CD14-positive monocyte (primary cell): ENCODE measurements around the gene DNMBP. TPM values are rescaled to one million over a fixed set of nuclear protein-coding genes. Genes with fewer than 3 reads are reported as not detected.
A peak's percentile ranks its signal among the peaks of the same experiment; 100 is the strongest.

Source experiments
- DNase-seq, 3 donors: peaks; one replicate each; pipeline ENCODE4 v3.0.0-alpha.2; 2011 to 2022
- H2AFZ ChIP-seq: 2 replicates; pipeline ENCODE4 v1.6.0; 2012; ENCODE audit warnings: mild to moderate bottlenecking, low read depth, low read length, inconsistent platforms; ENCODE audit not compliant: insufficient read depth, poor library complexity, severe bottlenecking
- H3K27ac ChIP-seq, 2 donors: 1 replicate in 1 of 2; 2 replicates in 1 of 2; pipeline ENCODE4 v1.5.1; 2012 to 2013; ENCODE audit warnings: low read length in 2 of 2, control low read depth in 1 of 2, inconsistent platforms in 1 of 2, low read depth in 1 of 2, mild to moderate bottlenecking in 1 of 2
- H3K27me3 ChIP-seq, 2 donors: one replicate each; pipeline versions ENCODE4 v1.6.0 to v1.6.1; 2011 to 2013; ENCODE audit warnings: low read length in 2 of 2; ENCODE audit not compliant: control insufficient read depth in 2 of 2, insufficient read depth in 2 of 2
- H3K36me3 ChIP-seq, 2 donors: replicated peaks in 1 of 2; 1 replicate in 1 of 2; 2 replicates in 1 of 2; pipeline versions ENCODE4 v1.5.1 to v1.6.1; 2012 to 2013; ENCODE audit warnings: low read length in 2 of 2, control low read depth in 1 of 2, inconsistent platforms in 1 of 2, mild to moderate bottlenecking in 1 of 2; ENCODE audit not compliant: insufficient read depth in 2 of 2, control insufficient read depth in 1 of 2
- H3K4me1 ChIP-seq, 2 donors: 1 replicate in 1 of 2; 2 replicates in 1 of 2; pipeline versions ENCODE4 v1.5.1 to v1.6.1; 2012 to 2013; ENCODE audit warnings: low read length in 2 of 2, control low read depth in 1 of 2, inconsistent platforms in 1 of 2, mild to moderate bottlenecking in 1 of 2, moderate library complexity in 1 of 2; ENCODE audit not compliant: insufficient read depth in 2 of 2, control insufficient read depth in 1 of 2
- H3K4me2 ChIP-seq: replicated peaks from 2 replicates; pipeline ENCODE3; 2012; ENCODE audit warnings: low read length, moderate library complexity, mild to moderate bottlenecking; ENCODE audit not compliant: poor library complexity, severe bottlenecking; ENCODE audit errors: extremely low read depth
- H3K4me3 ChIP-seq, 3 experiments: fragments of 200-600 bp in 1 of 3; sonication (generic) in 1 of 3; replicated peaks in 1 of 3; 1 replicate in 2 of 3; 2 replicates in 1 of 3; pipeline ENCODE4 v1.5.1; 2011 to 2013; ENCODE audit warnings: low read length in 3 of 3, mild to moderate bottlenecking in 3 of 3, control low read depth in 2 of 3, low read depth in 2 of 3, inconsistent platforms in 1 of 3, moderate library complexity in 1 of 3
- H3K79me2 ChIP-seq: 2 replicates; pipeline ENCODE4 v1.6.0; 2012; ENCODE audit warnings: mild to moderate bottlenecking, control low read depth, inconsistent platforms, low read length, moderate library complexity; ENCODE audit not compliant: insufficient read depth
- H3K9ac ChIP-seq: 2 replicates; pipeline ENCODE4 v1.6.0; 2017; ENCODE audit warnings: low read length, mild to moderate bottlenecking; ENCODE audit not compliant: insufficient read depth, poor library complexity, severe bottlenecking
- H3K9me3 ChIP-seq, 2 donors: replicated peaks in 1 of 2; 1 replicate in 1 of 2; 2 replicates in 1 of 2; pipeline versions ENCODE4 v1.5.1 to v1.6.1; 2012 to 2013; ENCODE audit warnings: low read length in 2 of 2, control low read depth in 1 of 2; ENCODE audit not compliant: control insufficient read depth in 1 of 2, insufficient read depth in 1 of 2
- H4K20me1 ChIP-seq: 2 replicates; pipeline ENCODE4 v1.6.0; 2012; ENCODE audit warnings: mild to moderate bottlenecking, low read length, control low read depth, moderate library complexity; ENCODE audit not compliant: insufficient read depth
- H3K27ac Mint-ChIP-seq, 7 donors: one replicate each; pipeline ENCODE4 v1.8.0; 2020; ENCODE audit warnings: mild to moderate bottlenecking in 7 of 7, mixed read lengths in 7 of 7, moderate library complexity in 6 of 7, inconsistent platforms in 2 of 7
- H3K27me3 Mint-ChIP-seq, 3 donors: one replicate each; pipeline ENCODE4 v1.8.0; 2021 to 2022; ENCODE audit warnings: low read depth in 3 of 3, mild to moderate bottlenecking in 3 of 3, mixed read lengths in 3 of 3, moderate library complexity in 3 of 3, inconsistent platforms in 1 of 3
- H3K36me3 Mint-ChIP-seq, 2 donors: one replicate each; pipeline ENCODE4 v1.8.0; 2020; ENCODE audit warnings: mixed read lengths in 2 of 2, inconsistent platforms in 1 of 2, mild to moderate bottlenecking in 1 of 2
- H3K4me1 Mint-ChIP-seq: one replicate; pipeline ENCODE4 v1.8.0; 2020; ENCODE audit warnings: mild to moderate bottlenecking, mixed read lengths
- H3K4me3 Mint-ChIP-seq, 2 donors: one replicate each; pipeline ENCODE4 v1.8.0; 2020; ENCODE audit warnings: mild to moderate bottlenecking in 2 of 2, mixed read lengths in 2 of 2, moderate library complexity in 1 of 2
- H3K9me3 Mint-ChIP-seq, 7 donors: one replicate each; pipeline ENCODE4 v1.8.0; 2020 to 2022; ENCODE audit warnings: mixed read lengths in 7 of 7, mild to moderate bottlenecking in 6 of 7, moderate library complexity in 6 of 7, inconsistent platforms in 2 of 7
- WGBS: methylation state at CpG from one replicate; pipeline ENCODE4 v1.1.5; 2013; ENCODE audit warnings: missing lambda C conversion rate; ENCODE audit not compliant: insufficient coverage; 5-methylcytosine and 5-hydroxymethylcytosine counted together
- intact Hi-C, 2 donors: fragments of 100-400 bp; cut with micrococcal nuclease; formaldehyde crosslinking; loops; one replicate each; pipeline versions ENCODE4 v1.15.0 to v1.15.1; 2023
- polyA plus RNA-seq, 3 donors: library from polyadenylated mRNA; depleted of rRNA in 1 of 3; unstranded in 2 of 3; stranded (reverse) in 1 of 3; fragments of 300-500 nt in 2 of 3; fragments of >200 nt in 1 of 3; fragmentation: Illumina TruSeq in 2 of 3; gene quantifications; 1 replicate in 2 of 3; 2 replicates in 1 of 3; pipeline ENCODE4 v1.2.3, GENCODE V29; 2012 to 2021
- TF ChIP-seq, protein P1 (sequence below): fragments of 200-600 bp; IDR thresholded peaks from one replicate; pipeline ENCODE4 v1.8.0; 2022; ENCODE audit warnings: antibody characterized with exemption, mild to moderate bottlenecking

Gene DNMBP
- polyA plus RNA-seq, 3 donors = 0.83 to 10.3 (median 1.2) TPM

DNA sequence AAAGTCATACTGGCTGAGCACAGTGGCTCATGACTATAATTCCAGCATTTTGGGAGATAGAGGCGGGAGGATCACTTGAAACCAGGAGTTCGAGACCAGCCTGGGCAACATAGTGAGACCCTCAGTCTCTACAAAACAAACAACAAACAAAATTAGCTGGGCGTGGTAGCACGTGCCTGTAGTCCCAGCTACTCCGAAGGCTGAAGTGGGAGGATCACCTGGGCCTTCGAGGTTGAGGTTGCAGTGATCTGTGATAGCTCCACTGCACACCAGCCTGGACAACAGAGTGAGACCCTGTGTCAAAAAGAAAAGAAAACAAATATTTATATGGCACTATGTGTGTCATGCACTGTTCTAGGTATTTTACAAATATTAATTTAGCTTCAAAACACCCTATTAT, 94.3 kb downstream of the DNMBP start:
- TF ChIP-seq, protein P1, sequence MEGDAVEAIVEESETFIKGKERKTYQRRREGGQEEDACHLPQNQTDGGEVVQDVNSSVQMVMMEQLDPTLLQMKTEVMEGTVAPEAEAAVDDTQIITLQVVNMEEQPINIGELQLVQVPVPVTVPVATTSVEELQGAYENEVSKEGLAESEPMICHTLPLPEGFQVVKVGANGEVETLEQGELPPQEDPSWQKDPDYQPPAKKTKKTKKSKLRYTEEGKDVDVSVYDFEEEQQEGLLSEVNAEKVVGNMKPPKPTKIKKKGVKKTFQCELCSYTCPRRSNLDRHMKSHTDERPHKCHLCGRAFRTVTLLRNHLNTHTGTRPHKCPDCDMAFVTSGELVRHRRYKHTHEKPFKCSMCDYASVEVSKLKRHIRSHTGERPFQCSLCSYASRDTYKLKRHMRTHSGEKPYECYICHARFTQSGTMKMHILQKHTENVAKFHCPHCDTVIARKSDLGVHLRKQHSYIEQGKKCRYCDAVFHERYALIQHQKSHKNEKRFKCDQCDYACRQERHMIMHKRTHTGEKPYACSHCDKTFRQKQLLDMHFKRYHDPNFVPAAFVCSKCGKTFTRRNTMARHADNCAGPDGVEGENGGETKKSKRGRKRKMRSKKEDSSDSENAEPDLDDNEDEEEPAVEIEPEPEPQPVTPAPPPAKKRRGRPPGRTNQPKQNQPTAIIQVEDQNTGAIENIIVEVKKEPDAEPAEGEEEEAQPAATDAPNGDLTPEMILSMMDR = no peak
- Histone ChIP-seq H3K27ac (no peak overlapping the region), H3K9ac (no peak overlapping the region), H2AFZ (no peak overlapping the region), H4K20me1 (no peaks in the 10 kb centered on the region), H3K36me3 (no peaks in the 10 kb centered on the region), H3K4me3 (no peak overlapping the region), H3K79me2 (no peaks in the 10 kb centered on the region), H3K4me1 (no peaks in the 10 kb centered on the region), H3K9me3 (no peaks in the 10 kb centered on the region), H3K4me2 (no peak overlapping the region), H3K27me3 (no peaks in the 10 kb centered on the region)
- Mint-ChIP-seq H3K36me3 (peaks cover 0 to 5% of the 10 kb centered on the region in 2 donors), H3K4me3 (no peak overlapping the region), H3K27me3 (no peaks in the 10 kb centered on the region), H3K27ac (peak overlapping the region in 1 of 7 donors; percentile 8), H3K9me3 (no peaks in the 10 kb centered on the region), H3K4me1 (peaks cover 5% of the 10 kb centered on the region)
- no peak for DNase-seq
- intact Hi-C loops = loop anchor here in 1 of 2 donors (5.0 kb wide), 1 partner anchor 92 kb away; the partner anchor contains the start of gene DNMBP
- WGBS = 100% methylated on average over 2 of the region's 6 CpGs

DNA sequence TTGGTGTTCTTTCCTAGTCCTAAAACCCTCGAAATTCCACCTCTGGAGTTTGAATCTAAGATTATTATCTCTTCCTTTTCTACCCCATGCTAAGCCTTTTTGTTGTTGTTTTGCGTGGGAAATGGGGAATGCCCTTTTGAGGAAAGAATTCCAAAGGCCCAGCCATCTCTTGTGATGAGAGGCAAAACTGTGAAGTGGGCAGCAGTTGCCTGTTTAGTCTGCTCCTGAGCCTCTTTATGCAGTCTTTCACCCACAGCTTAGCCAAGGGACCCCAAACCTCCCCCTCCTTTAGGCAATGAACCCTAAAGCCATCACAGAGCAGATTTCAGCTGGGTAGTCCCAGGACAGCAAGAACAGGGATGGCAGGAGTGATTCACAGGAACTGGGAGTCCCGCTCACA, 95.5 kb downstream of the DNMBP start:
- no peaks in the 10 kb centered on the region for H3K27me3 ChIP-seq
- no peak overlapping the region for H3K27ac ChIP-seq
- H3K4me1 ChIP-seq = no peaks in the 10 kb centered on the region
- H3K36me3 ChIP-seq = no peaks in the 10 kb centered on the region
- no peak for DNase-seq
- H2AFZ ChIP-seq = no peak overlapping the region
- no CpG with 5 or more reads among the region's 3 CpGs for WGBS
- intact Hi-C loops = no loop called here
- no peak overlapping the region for H3K4me2 ChIP-seq
- Mint-ChIP-seq H3K27ac (peak overlapping the region in 1 of 7 donors; percentile 15), H3K9me3 (no peaks in the 10 kb centered on the region), H3K4me3 (no peak overlapping the region), H3K36me3 (peaks cover 0 to 3% of the 10 kb centered on the region in 2 donors), H3K27me3 (no peaks in the 10 kb centered on the region), H3K4me1 (peaks cover 5% of the 10 kb centered on the region)
- no peak overlapping the region for H3K9ac ChIP-seq
- no peak overlapping the region for H3K4me3 ChIP-seq
- H4K20me1 ChIP-seq = no peaks in the 10 kb centered on the region
- H3K9me3 ChIP-seq = no peaks in the 10 kb centered on the region
- TF ChIP-seq, protein P1 = no peak
- no peaks in the 10 kb centered on the region for H3K79me2 ChIP-seq
